Kidney epithelial cell (primary cell): ENCODE measurements around the gene SSBP2. TPM values are rescaled to one million over a fixed set of nuclear protein-coding genes. Genes with fewer than 3 reads are reported as not detected.

Experiments
- DNase-seq: peaks from one replicate; pipeline ENCODE4 v3.0.0-alpha.2; 2010; ENCODE audit warnings: low read depth
- H3K27me3 ChIP-seq: 2 replicates; pipeline ENCODE4 v1.6.0; 2011; ENCODE audit warnings: low read length; ENCODE audit not compliant: control insufficient read depth, insufficient read depth
- H3K36me3 ChIP-seq: 2 replicates; pipeline ENCODE4 v1.5.1; 2011; ENCODE audit warnings: low read length; ENCODE audit not compliant: control insufficient read depth, insufficient read depth
- H3K4me3 ChIP-seq: 2 replicates; pipeline ENCODE4 v1.5.1; 2011; ENCODE audit warnings: low read depth, mild to moderate bottlenecking, control low read depth, low read length
- total RNA-seq: library from RNA; depleted of rRNA; stranded (reverse); fragments of >200 nt; gene quantifications from 2 replicates; pipeline ENCODE4 v1.2.3, GENCODE V29; 2015
- TF ChIP-seq, protein P1 (sequence below): IDR thresholded peaks from 2 replicates; pipeline ENCODE4 v1.5.1; 2011; ENCODE audit warnings: mild to moderate bottlenecking, moderate library complexity, low read length, control low read depth, inconsistent platforms; ENCODE audit not compliant: insufficient read depth, poor library complexity, severe bottlenecking

Gene SSBP2
- total RNA-seq, 1 donor from 2014 or later: 5.3 TPM

- Histone ChIP-seq H3K4me3 (no peak overlapping the region), H3K27me3 (no peaks in the 10 kb centered on the region), H3K36me3 (no peaks in the 10 kb centered on the region)
- TF ChIP-seq, protein P1, sequence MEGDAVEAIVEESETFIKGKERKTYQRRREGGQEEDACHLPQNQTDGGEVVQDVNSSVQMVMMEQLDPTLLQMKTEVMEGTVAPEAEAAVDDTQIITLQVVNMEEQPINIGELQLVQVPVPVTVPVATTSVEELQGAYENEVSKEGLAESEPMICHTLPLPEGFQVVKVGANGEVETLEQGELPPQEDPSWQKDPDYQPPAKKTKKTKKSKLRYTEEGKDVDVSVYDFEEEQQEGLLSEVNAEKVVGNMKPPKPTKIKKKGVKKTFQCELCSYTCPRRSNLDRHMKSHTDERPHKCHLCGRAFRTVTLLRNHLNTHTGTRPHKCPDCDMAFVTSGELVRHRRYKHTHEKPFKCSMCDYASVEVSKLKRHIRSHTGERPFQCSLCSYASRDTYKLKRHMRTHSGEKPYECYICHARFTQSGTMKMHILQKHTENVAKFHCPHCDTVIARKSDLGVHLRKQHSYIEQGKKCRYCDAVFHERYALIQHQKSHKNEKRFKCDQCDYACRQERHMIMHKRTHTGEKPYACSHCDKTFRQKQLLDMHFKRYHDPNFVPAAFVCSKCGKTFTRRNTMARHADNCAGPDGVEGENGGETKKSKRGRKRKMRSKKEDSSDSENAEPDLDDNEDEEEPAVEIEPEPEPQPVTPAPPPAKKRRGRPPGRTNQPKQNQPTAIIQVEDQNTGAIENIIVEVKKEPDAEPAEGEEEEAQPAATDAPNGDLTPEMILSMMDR: no peak
- DNase-seq: no peak
Measured at GRCh38 chr5:81650987-81651386, 99.9 kb downstream of the SSBP2 start.

- TF ChIP-seq, protein P1: no peak
- no peaks in the 10 kb centered on the region for H3K36me3 ChIP-seq
- H3K27me3 ChIP-seq: no peaks in the 10 kb centered on the region
- DNase-seq: no peak
- no peak overlapping the region for H3K4me3 ChIP-seq
Measured at GRCh38 chr5:81646469-81646995, 104.4 kb downstream of the SSBP2 start.

DNA sequence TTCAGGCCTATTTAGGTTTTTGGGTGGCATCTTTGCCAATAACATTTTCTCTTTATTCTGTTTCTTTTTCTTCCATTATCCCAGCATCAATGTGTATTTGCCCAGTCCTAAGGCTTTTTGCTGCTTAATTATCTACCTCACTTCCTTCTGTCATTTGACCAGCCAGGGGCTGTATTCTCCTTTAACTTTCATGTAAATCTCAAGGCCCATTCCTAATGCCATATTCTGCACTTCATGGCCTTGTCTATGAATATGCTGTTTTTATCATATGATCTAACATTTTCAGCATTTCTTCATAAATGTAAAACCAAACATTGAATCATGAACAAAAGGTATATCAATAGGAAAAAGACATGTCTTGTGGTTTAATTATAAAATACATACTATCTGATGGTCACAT, 108.7 kb downstream of the SSBP2 start:
- TF ChIP-seq, protein P1: no peak

DNA sequence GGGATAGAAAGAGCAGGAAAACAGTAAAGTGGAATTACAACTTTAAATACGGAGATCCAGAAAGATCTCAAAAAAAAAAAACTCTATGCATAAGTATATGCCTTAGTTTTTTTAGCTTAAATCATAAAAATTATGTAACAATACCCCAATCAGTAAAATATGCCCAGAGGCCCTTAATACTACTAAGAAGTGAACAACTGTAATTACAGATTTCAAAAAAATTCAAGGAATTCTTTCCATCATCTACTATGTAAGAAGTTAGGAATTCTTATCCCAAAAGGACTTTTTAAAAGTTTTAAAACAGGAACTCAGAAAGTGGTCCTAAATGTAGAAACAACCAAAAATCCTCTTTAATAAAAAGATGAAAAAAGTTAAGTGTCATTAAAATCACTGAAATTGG, 111.3 kb downstream of the SSBP2 start:
- H3K36me3 ChIP-seq: no peaks in the 10 kb centered on the region
- no peaks in the 10 kb centered on the region for H3K27me3 ChIP-seq
- DNase-seq: no peak
- H3K4me3 ChIP-seq: no peak overlapping the region
- TF ChIP-seq, protein P1: no peak

More for the DNA sequence above, 108.7 kb downstream of the SSBP2 start:
- Histone ChIP-seq H3K36me3 (no peaks in the 10 kb centered on the region), H3K4me3 (no peak overlapping the region), H3K27me3 (no peaks in the 10 kb centered on the region)
- DNase-seq: no peak

GRCh38 chr5:81638471-81638870, 112.4 kb downstream of the SSBP2 start:
- no peaks in the 10 kb centered on the region for H3K36me3 ChIP-seq
- no peak for DNase-seq
- no peak overlapping the region for H3K4me3 ChIP-seq
- TF ChIP-seq, protein P1: no peak
- no peaks in the 10 kb centered on the region for H3K27me3 ChIP-seq

DNA sequence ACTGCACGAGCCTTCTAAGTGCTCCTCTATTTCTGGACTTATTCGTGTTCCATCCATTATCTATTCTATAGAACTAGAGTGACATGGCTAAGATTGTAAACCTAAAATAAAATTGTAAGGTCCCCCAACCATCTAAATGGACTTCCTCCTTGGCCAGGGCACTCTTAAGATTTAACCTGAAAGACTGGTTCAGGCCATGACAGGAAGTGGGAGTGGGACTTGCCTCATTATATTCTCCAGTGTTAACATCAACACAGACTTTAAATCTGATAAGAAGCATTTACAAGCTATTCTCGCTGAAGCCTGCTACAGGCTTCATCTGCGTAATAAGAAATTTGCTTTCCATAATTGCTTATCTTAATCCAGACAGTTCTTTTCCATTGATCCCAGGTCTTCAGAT, 117.0 kb downstream of the SSBP2 start:
- H3K27me3 ChIP-seq: no peaks in the 10 kb centered on the region
- H3K4me3 ChIP-seq: no peak overlapping the region
- no peaks in the 10 kb centered on the region for H3K36me3 ChIP-seq
- TF ChIP-seq, protein P1: no peak
- DNase-seq: no peak
